Measurements from ENCODE around the gene PRKAG2. TPM values are rescaled to one million over a fixed set of nuclear protein-coding genes. Genes with fewer than 3 reads are reported as not detected.

The PRKAG2 gene
- total RNA-seq, 1 donor from 2014 or later, result 35.6 TPM

GRCh38 chr7:151699147-151699927, 177.6 kb downstream of the PRKAG2 start:
- Histone ChIP-seq H3K36me3 (no peaks in the 10 kb centered on the region), H3K27ac (no peak overlapping the region), H3K27me3 (no peaks in the 10 kb centered on the region), H3K4me1 (peaks cover 17% of the 10 kb centered on the region), H3K9me3 (no peaks in the 10 kb centered on the region), H3K4me3 (no peak overlapping the region)
- DNase-seq (no peak), ATAC-seq (no peak)
- intact Hi-C loops (cut with DNase I), result no loop called here
- TF ChIP-seq, protein P1, sequence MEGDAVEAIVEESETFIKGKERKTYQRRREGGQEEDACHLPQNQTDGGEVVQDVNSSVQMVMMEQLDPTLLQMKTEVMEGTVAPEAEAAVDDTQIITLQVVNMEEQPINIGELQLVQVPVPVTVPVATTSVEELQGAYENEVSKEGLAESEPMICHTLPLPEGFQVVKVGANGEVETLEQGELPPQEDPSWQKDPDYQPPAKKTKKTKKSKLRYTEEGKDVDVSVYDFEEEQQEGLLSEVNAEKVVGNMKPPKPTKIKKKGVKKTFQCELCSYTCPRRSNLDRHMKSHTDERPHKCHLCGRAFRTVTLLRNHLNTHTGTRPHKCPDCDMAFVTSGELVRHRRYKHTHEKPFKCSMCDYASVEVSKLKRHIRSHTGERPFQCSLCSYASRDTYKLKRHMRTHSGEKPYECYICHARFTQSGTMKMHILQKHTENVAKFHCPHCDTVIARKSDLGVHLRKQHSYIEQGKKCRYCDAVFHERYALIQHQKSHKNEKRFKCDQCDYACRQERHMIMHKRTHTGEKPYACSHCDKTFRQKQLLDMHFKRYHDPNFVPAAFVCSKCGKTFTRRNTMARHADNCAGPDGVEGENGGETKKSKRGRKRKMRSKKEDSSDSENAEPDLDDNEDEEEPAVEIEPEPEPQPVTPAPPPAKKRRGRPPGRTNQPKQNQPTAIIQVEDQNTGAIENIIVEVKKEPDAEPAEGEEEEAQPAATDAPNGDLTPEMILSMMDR (IDR thresholded peaks at IDR 0.05), result no peak

- DNase-seq (no peak), ATAC-seq (no peak)
- TF ChIP-seq, protein P1 (IDR thresholded peaks at IDR 0.05), result no peak
- H3K27me3 ChIP-seq, result no peaks in the 10 kb centered on the region
- no peak overlapping the region for H3K4me3 ChIP-seq
- intact Hi-C loops (cut with DNase I), result no loop called here
- no peak overlapping the region for H3K27ac ChIP-seq
- H3K9me3 ChIP-seq, result no peaks in the 10 kb centered on the region
- H3K4me1 ChIP-seq, result peaks cover 17% of the 10 kb centered on the region
- H3K36me3 ChIP-seq, result no peaks in the 10 kb centered on the region
Observed at GRCh38 chr7:151697942-151698341, 179.0 kb downstream of the PRKAG2 start.

GRCh38 chr7:151697515-151697895, 179.4 kb downstream of the PRKAG2 start:
- ATAC-seq (no peak), DNase-seq (no peak)
- no peak overlapping the region for H3K4me3 ChIP-seq
- no peaks in the 10 kb centered on the region for H3K9me3 ChIP-seq
- TF ChIP-seq, protein P1 (IDR thresholded peaks at IDR 0.05), result no peak
- intact Hi-C loops (cut with DNase I), result no loop called here
- peaks cover 17% of the 10 kb centered on the region for H3K4me1 ChIP-seq
- no peak overlapping the region for H3K27ac ChIP-seq
- H3K36me3 ChIP-seq, result no peaks in the 10 kb centered on the region
- no peaks in the 10 kb centered on the region for H3K27me3 ChIP-seq

DNA sequence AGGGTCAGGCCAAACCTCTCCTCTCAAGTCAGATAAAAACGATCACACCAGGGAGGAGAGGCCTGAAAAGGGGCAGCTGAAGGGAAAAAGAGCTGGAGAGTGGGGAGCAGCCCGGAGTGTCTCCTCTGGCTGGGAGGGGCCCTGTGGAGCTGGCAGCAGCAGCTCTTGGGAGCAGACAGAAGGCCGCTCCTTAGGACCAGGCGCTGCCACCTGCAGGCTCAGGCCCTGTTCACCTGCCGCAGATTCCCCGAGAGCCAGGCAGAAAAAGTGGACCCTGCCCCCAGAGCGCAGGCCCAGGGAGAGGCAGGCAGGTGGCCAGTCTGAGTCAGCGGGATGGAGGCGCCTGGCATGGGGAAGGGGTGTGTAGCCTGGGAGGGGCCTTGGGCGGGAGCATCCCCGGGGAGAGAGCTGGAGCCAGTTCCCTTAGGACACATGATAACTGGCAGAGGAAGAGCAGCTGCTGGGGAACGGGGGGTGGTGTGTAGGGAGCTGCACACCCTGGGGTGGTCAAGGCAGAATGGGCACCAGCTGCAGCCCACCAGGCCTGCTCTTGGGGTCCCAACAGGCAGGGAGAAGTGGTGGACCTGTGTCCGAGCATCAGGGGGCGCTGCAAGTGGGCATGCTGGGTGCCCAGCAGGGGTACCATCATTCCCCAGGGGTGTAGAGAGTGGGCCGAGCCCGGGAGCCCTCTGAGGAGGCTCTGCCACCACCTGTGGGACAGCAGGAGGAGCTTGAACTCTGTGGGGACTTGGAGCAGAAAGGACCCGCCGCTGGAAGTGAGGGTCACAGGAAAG, 180.0 kb downstream of the PRKAG2 start:
- no peak for ATAC-seq
- no peak overlapping the region for H3K27ac ChIP-seq
- no peaks in the 10 kb centered on the region for H3K9me3 ChIP-seq
- H3K27me3 ChIP-seq, result no peaks in the 10 kb centered on the region
- intact Hi-C loops (cut with DNase I), result no loop called here
- peaks cover 17% of the 10 kb centered on the region for H3K4me1 ChIP-seq
- DNase-seq, result no peak
- H3K36me3 ChIP-seq, result no peaks in the 10 kb centered on the region
- TF ChIP-seq, protein P1 (IDR thresholded peaks at IDR 0.05), result no peak
- no peak overlapping the region for H3K4me3 ChIP-seq

DNA sequence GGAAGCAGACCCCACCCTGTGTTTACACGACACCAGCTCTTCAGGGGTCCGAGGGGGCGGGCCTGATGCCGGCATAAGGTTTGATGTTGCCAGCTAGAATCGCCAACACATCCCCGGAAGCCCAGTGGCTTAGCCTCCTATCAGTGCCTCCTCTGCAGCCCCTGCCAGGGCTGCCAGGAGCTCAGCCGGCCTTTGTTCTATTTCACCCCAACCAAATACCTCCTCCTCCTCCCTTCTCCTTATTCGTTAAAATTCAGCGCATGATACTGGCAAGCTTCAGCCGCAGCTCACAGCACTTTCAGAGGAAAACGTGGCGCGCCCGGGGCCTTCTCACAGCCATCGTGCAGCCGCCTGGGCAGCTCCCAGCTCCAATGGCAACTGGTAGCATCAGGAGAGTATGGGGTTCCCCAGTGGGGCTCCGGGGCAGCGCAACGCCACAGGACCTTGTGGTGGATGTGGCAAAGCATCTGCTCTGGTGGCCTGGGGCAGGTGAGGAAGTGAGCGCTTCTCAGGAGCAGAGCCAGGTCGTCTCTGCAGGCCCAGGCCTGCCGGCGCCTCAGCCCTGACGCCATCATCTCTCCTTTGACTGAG, 180.9 kb downstream of the PRKAG2 start:
- no peak for DNase-seq

More for the DNA sequence above, 180.9 kb downstream of the PRKAG2 start:
- Histone ChIP-seq H3K27ac (no peak overlapping the region), H3K9me3 (no peaks in the 10 kb centered on the region), H3K36me3 (no peaks in the 10 kb centered on the region), H3K4me1 (peaks cover 17% of the 10 kb centered on the region), H3K27me3 (no peaks in the 10 kb centered on the region), H3K4me3 (no peak overlapping the region)
- TF ChIP-seq, protein P1 (IDR thresholded peaks at IDR 0.05), result no peak
- no peak for ATAC-seq
- intact Hi-C loops (cut with DNase I), result no loop called here

Data from upper lobe of right lung (tissue), 1 donor.